OCI-LY7 (cell line): ENCODE results near the gene CDK6.

Experiments used
- EZH2phosphoT487 ChIP-seq: fragments of 200-600 bp; sonication (generic); IDR thresholded peaks from 2 replicates; pipeline ENCODE4 v1.6.1; 2018; ENCODE audit warnings: low read depth, borderline replicate concordance, mild to moderate bottlenecking, mixed run types, antibody characterized with exemption, low read length, moderate library complexity, mixed read lengths
- TF ChIP-seq, protein P1 (sequence below): fragments of 200-600 bp; sonication (generic); conservative IDR thresholded peaks from 2 replicates; pipeline ENCODE4 v1.5.1; 2014; ENCODE audit warnings: mild to moderate bottlenecking, antibody characterized with exemption, low read length, moderate library complexity, mixed read lengths

DNA sequence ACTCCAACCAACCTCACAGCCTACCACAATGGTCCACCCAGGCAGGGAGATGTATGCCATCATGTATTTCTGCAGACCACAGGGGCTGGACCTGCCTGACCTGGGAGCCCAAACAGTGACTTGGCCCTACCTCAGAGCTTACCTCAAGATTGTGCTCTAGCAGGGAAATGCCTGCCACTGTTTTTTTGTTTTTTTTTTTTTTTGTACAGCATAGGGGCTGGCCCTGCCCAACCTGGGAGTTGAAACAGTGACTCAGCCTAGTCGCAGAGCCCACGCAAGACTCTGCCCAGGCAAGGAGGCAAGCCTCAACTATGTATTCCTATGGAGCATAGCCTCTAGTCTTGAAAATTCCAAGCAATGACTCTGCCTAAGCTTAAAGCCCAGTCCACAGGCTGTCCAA lies 39.3 kb upstream of the CDK6 start:
- TF ChIP-seq, protein P1, sequence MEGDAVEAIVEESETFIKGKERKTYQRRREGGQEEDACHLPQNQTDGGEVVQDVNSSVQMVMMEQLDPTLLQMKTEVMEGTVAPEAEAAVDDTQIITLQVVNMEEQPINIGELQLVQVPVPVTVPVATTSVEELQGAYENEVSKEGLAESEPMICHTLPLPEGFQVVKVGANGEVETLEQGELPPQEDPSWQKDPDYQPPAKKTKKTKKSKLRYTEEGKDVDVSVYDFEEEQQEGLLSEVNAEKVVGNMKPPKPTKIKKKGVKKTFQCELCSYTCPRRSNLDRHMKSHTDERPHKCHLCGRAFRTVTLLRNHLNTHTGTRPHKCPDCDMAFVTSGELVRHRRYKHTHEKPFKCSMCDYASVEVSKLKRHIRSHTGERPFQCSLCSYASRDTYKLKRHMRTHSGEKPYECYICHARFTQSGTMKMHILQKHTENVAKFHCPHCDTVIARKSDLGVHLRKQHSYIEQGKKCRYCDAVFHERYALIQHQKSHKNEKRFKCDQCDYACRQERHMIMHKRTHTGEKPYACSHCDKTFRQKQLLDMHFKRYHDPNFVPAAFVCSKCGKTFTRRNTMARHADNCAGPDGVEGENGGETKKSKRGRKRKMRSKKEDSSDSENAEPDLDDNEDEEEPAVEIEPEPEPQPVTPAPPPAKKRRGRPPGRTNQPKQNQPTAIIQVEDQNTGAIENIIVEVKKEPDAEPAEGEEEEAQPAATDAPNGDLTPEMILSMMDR = no peak
- TF ChIP-seq EZH2phosphoT487 = no peak
